GM11168 (cell line): ENCODE measurements around the gene ACBD4.

Experiments used
- in situ Hi-C: fragments of 300-500 bp; cut with MboI; formaldehyde crosslinking; loops from one replicate; pipeline ENCODE4 v1.12.0; 2022; ENCODE audit warnings: low sequenced_read_pairs; ENCODE audit not compliant: unreplicated experiment

ACBD4 gene

DNA sequence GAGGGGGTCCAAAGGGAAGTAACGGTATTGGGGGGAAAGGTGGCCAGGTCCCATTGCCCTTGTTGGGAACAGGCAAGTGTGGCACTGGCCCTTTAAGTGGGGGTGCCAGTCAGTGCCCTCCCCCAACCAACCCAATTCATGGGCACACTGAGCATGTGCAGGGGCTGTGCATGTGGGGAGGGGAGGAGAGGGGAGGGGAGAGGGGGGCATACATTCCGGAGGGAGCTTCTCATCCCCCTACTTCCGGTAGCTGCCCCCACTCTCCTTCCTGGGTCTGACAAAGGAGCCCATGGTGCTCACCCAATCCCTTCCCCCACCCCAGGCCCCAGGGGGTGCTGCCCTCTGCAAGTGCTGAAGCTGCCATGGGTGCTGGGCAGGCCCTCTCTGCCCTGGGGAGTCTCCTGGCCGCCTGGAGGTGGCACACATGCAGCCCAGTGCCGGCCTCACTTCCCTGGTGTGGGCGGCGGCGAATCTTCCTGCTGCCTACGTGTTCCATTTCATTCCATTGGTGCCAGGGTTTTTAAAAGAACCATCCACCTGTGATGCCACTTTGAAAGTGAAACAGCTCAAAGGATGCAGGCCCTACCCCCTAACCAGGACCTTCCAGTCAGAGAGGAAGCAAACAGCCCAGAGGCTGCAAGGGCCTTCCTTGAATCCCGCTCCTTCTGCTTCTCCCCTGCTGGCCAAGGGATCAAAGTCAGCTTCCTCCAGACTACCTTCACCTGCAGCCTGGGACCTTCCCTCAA lies 37.2 kb downstream of the ACBD4 start:
- in situ Hi-C loops: no loop called here

DNA sequence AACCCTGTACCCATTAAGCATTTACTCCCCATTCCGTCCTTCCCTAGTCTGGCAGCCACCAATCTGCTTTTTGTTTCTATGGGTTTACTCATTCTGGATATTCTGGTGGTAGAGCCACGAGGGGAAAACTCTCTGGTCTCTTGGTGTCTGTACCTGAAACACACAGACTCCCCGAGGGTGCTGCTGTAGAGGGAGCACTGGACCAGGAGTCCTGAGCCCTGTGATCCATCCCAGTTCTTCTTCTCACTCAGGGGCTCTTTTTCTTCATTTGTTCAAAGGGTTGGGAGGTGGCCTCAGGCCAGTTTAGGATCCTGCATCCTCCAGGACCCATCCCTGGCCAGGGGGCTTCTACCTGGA lies 40.2 kb downstream of the ACBD4 start:
- in situ Hi-C loops: no loop called here

DNA sequence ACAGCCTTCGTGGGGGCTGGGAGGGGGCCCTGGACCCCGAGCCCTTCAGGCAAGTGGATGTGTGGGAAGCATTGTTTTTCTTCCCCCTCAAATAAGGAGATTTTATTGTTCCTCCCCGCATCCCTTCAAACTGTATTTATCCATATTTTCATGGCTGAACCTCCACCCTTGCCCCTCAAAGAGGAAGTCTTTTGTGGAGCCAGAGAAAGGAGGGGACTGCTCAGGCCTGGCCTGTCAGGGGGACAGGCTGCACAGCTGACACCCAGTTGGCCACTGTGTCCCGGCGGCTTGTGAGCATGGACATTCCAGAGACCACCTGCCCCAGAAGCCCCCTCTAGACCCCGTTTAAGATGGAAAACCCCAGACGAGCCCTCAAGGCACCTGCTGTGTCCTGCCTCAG lies 42.1 kb downstream of the ACBD4 start:
- in situ Hi-C loops: no loop called here

DNA sequence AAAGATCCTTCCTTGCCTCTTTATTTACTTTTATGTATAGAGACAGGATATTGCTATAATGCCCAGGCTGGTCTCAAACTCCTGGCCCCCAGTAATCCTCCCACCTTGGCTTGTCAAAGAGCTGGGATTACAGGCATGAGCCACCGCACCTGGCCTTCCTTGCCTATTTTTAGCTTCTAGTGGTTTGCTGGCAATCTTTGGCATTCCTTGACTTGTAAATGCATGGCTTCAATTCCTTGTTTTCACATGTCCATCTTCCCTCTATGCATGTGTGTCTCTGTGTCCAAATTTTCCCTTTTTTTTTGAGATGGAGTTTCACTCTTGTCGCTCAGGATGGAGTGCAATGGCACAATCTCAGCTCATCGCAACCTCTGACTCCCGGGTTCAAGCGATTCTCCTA lies 48.7 kb downstream of the ACBD4 start:
- in situ Hi-C loops: no loop called here

DNA sequence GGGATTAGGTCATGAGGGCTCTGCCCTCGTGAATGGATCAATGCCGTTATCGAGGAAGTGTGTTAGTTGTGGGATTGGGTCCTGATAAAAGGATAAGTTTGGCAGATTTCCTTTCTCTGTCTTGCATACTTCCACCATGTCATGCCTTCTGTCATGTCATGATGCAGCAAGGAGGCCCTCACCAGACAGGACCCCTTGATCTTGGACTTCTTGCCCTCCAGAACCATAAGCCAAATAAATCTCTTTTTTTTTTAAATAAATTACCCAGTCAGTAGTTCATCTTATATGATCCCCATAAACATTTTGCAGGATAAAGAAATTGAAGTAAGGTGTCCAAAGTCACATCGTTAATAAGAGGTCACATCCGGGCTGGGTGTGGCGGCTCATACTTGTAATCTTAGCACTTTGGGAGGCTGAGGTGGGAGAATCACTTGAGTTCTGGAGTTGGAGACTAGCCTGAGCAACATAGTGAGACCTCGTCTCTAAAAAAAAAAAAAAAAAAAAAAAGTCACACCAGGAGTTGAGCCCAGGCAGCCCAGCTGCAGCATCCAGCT lies 51.4 kb downstream of the ACBD4 start:
- in situ Hi-C loops: no loop called here

DNA sequence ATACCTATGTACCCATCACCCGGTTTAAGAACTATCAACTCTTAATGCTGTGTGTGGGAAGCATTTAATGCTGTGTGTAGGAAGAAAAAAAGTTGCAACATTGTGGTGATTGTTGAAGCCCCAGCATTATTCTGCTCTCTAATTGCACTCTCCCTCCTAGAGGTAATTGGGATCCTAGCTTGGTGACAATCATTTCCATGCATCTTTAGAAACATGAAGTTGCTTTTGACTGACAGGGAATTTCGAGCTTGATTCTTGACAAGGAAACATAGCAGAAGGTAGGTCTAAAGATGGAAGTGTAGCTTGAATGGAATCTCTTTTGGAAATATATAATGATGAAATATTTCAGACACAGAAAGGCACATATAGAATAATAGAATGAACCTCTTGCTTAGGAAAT lies 53.5 kb downstream of the ACBD4 start:
- in situ Hi-C loops: no loop called here

DNA sequence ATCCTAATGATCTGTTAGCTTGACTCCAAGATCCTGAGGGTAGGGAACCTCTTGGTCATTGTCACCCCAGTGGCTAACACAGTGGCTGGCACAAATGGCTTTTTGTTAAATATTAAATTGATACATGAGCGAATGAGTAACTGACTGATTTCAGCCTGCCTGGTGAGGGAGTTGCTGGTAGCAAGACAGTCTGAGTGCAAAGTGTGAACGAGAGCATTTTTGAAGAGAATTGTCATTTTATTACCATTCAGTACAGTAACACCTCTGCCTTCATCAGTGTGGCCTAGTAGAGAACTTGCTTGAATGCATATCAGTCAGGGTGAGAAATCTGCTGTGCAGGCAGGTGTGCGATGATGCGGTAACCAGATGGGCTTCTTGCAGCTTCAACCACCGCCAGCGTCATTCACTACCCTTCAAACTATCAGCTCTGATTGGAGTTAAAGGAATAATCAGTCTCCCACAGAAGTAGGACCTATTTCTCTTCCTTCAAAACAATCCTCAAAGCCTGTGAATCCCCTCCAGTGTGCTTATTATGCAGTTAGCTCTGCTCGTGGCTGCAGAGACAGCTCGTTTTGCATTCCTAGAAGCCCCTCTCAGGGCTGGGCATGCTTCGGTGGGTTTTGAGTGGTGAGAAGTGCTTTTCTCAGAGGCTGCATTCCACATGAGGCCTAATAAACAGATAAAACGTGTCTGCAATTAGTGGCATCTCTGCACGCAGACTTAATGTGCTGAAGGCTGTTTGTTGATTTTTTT lies 55.2 kb downstream of the ACBD4 start:
- in situ Hi-C loops: loop anchor here (10.0 kb wide), 1 partner anchor 46 kb away; the partner anchor contains the start of gene HEXIM1
